Kidney (tissue), 14 donors: Measurements from ENCODE around the gene ACO2. TPM values are rescaled to one million over a fixed set of nuclear protein-coding genes. Genes with fewer than 3 reads are reported as not detected.

Experiments used
- DNase-seq, 5 donors: peaks; one replicate each; pipeline ENCODE4 v3.0.0-alpha.2; 2013 to 2020
- FAIRE-seq: peaks from 2 replicates; lab custom pipeline; 2012; peaks lifted over from hg19 to GRCh38; lab: Jason Lieb, UNC
- H3K27ac ChIP-seq, 2 donors: one replicate each; pipeline ENCODE4 v1.7.0; 2013; ENCODE audit warnings: low read depth in 2 of 2, low read length in 2 of 2, inconsistent platforms in 1 of 2
- H3K27me3 ChIP-seq: one replicate; pipeline ENCODE4 v1.7.1; 2013; ENCODE audit warnings: low read length, inconsistent platforms; ENCODE audit not compliant: control insufficient read depth, insufficient read depth
- H3K36me3 ChIP-seq, 3 donors: one replicate each; pipeline versions ENCODE4 v1.7.0 to v1.7.1; 2013; ENCODE audit warnings: low read length in 3 of 3, control low read depth in 1 of 3, inconsistent platforms in 1 of 3; ENCODE audit not compliant: insufficient read depth in 3 of 3, control insufficient read depth in 2 of 3
- H3K4me1 ChIP-seq, 3 donors: one replicate each; pipeline versions ENCODE4 v1.7.0 to v1.7.1; 2013; ENCODE audit warnings: low read length in 3 of 3, inconsistent platforms in 1 of 3, low read depth in 1 of 3; ENCODE audit not compliant: control insufficient read depth in 2 of 3, insufficient read depth in 2 of 3
- H3K4me3 ChIP-seq, 3 donors: one replicate each; pipeline versions ENCODE4 v1.7.0 to v1.8.1; 2013; ENCODE audit warnings: low read length in 3 of 3, control low read depth in 1 of 3, inconsistent platforms in 1 of 3
- H3K9ac ChIP-seq, 3 donors: one replicate each; pipeline versions ENCODE4 v1.7.0 to v1.7.1; 2013; ENCODE audit warnings: low read length in 3 of 3, control low read depth in 1 of 3, inconsistent platforms in 1 of 3
- H3K9me3 ChIP-seq, 3 donors: one replicate each; pipeline versions ENCODE4 v1.7.0 to v1.7.1; 2013; ENCODE audit warnings: low read length in 3 of 3, control low read depth in 1 of 3, inconsistent platforms in 1 of 3; ENCODE audit not compliant: control insufficient read depth in 2 of 3, insufficient read depth in 1 of 3
- intact Hi-C: fragments of 100-400 bp; cut with DNase I; formaldehyde crosslinking; loops from one replicate; pipeline ENCODE4 v1.11.1; 2022
- polyA plus RNA-seq: library from polyadenylated mRNA; stranded (reverse); fragments of 350-450 nt; fragmentation: Illumina TruSeq; extraction: RNeasy Lipid Tissue Mini Kit (QIAGEN cat#74804); gene quantifications from one replicate; pipeline ENCODE4 v1.2.3, GENCODE V29; 2014; ENCODE audit warnings: low read depth, low replicate concordance; ENCODE audit not compliant: insufficient read depth
- total RNA-seq: library from RNA; stranded (reverse); fragmentation: NEBNext Ultra II Directional; extraction: Animal tissue kit (Norgen Biotek cat#: 25700); gene quantifications from one replicate; pipeline ENCODE4 v1.2.1, GENCODE V29; 2021
- TF ChIP-seq, protein P1 (sequence below): IDR thresholded peaks from 3 replicates; pipeline ENCODE4 v1.5.1; 2012; ENCODE audit warnings: mild to moderate bottlenecking, moderate library complexity, borderline replicate concordance; ENCODE audit not compliant: insufficient read depth; ENCODE audit errors: extremely low read depth
- donor health status: control.
- donor health status: control.
- donor health status: control.
- donor health status: control.
- donor health status: control.
- donor health status: DM: yes; HTN: yes; CAD: no.
- donor health status: Normal renal cell carcinoma (clear cell type).

ACO2 gene
- total and polyA plus RNA-seq, 2 donors from 2014 or later, result 119 to 262 TPM

- Histone ChIP-seq H3K36me3 (peaks cover 0 to 5% (median 3%) of the 10 kb centered on the region in 3 donors), H3K27ac (peak overlapping the region; percentile 97 to 100), H3K9ac (peak overlapping the region; percentile 94 to 100 (median 100)), H3K4me1 (peaks cover 5 to 20% (median 17%) of the 10 kb centered on the region in 3 donors), H3K27me3 (no peaks in the 10 kb centered on the region), H3K9me3 (no peaks in the 10 kb centered on the region), H3K4me3 (peak overlapping the region; percentile 91 to 97 (median 96))
- DNase-seq (peak; percentile 18 to 83 (median 55)), FAIRE-seq (no peak)
- TF ChIP-seq, protein P1, sequence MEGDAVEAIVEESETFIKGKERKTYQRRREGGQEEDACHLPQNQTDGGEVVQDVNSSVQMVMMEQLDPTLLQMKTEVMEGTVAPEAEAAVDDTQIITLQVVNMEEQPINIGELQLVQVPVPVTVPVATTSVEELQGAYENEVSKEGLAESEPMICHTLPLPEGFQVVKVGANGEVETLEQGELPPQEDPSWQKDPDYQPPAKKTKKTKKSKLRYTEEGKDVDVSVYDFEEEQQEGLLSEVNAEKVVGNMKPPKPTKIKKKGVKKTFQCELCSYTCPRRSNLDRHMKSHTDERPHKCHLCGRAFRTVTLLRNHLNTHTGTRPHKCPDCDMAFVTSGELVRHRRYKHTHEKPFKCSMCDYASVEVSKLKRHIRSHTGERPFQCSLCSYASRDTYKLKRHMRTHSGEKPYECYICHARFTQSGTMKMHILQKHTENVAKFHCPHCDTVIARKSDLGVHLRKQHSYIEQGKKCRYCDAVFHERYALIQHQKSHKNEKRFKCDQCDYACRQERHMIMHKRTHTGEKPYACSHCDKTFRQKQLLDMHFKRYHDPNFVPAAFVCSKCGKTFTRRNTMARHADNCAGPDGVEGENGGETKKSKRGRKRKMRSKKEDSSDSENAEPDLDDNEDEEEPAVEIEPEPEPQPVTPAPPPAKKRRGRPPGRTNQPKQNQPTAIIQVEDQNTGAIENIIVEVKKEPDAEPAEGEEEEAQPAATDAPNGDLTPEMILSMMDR, result no peak
- intact Hi-C loops, result no loop called here
Observed at GRCh38 chr22:41446057-41446501, 22.8 kb upstream of the ACO2 start.

GRCh38 chr22:41446639-41447434, 22.1 kb upstream of the ACO2 start, which contains the start of gene TOB2:
TOB2 (minus strand) TSS chr22:41446801; CDS start chr22:41437345, 9,456 bp downstream.
- peaks cover 5 to 20% (median 17%) of the 10 kb centered on the region in 3 donors for H3K4me1 ChIP-seq
- H3K9me3 ChIP-seq, result no peaks in the 10 kb centered on the region
- peaks cover 0 to 5% (median 3%) of the 10 kb centered on the region in 3 donors for H3K36me3 ChIP-seq
- FAIRE-seq, result no peak
- intact Hi-C loops, result no loop called here
- peak within 1 kb of the TSS; percentile 91 to 97 (median 96) for H3K4me3 ChIP-seq
- TF ChIP-seq, protein P1, result no peak
- no peaks in the 10 kb centered on the region for H3K27me3 ChIP-seq
- peak; percentile 96 to 99 (median 97) for DNase-seq
- H3K27ac ChIP-seq, result peak within 1 kb of the TSS; percentile 97 to 100
- H3K9ac ChIP-seq, result peak within 1 kb of the TSS; percentile 94 to 100 (median 100)

DNA sequence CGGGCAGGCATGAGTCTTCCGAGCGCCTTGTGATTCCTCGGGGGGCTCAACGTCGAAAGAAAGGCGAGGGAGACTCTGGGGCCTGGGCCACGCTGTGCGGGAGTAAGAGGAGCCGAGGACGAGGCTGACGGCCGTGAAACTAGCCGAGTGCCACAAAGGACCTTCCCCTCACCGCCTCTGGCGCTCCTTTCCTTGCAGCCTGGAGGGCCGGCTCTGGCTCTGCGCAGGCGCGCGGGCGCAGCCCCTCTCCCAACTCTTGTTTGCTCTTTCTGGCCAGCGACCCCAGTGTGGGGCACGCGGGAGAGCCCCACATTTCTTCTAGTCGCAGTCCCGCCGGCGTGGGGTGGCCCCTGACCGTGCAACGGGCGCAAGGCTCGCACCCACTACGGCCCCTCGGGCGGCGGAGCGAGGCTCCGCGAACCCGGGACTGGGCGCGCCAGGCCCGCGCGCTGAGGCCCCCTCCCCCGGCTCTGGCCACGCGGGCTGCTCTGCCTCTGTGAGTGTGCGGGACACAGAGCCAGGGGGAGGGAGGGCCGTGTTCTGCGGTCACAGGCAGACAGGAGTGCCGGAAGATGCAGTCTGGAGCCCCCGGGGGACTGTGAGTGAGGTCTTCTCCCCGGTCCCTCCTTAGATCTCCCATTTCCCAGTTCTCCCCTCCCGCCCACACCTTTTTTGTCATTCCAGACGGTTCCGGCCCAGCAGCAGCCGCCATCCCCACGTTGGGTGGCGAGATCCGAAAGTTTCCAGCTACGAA, 21.3 kb upstream of the ACO2 start:
- Histone ChIP-seq H3K9ac (peak overlapping the region; percentile 66 to 100 (median 77)), H3K36me3 (peaks cover 0 to 5% (median 0%) of the 10 kb centered on the region in 3 donors), H3K27me3 (no peaks in the 10 kb centered on the region), H3K4me3 (peak overlapping the region; percentile 81 to 97 (median 96)), H3K27ac (peak overlapping the region; percentile 97 to 100), H3K9me3 (no peaks in the 10 kb centered on the region), H3K4me1 (peaks cover 3 to 16% (median 10%) of the 10 kb centered on the region in 3 donors)
- intact Hi-C loops, result no loop called here
- FAIRE-seq (no peak), DNase-seq (peak; percentile 80 to 91 (median 90))
- TF ChIP-seq, protein P1, result no peak
